OCI-M1 (cell line): ENCODE measurements around the gene LTBP3.

Experiments used
- DNase-seq: peaks from one replicate; lab custom pipeline; 2025; lab: John Stamatoyannopoulos, UW

LTBP3 gene

DNA sequence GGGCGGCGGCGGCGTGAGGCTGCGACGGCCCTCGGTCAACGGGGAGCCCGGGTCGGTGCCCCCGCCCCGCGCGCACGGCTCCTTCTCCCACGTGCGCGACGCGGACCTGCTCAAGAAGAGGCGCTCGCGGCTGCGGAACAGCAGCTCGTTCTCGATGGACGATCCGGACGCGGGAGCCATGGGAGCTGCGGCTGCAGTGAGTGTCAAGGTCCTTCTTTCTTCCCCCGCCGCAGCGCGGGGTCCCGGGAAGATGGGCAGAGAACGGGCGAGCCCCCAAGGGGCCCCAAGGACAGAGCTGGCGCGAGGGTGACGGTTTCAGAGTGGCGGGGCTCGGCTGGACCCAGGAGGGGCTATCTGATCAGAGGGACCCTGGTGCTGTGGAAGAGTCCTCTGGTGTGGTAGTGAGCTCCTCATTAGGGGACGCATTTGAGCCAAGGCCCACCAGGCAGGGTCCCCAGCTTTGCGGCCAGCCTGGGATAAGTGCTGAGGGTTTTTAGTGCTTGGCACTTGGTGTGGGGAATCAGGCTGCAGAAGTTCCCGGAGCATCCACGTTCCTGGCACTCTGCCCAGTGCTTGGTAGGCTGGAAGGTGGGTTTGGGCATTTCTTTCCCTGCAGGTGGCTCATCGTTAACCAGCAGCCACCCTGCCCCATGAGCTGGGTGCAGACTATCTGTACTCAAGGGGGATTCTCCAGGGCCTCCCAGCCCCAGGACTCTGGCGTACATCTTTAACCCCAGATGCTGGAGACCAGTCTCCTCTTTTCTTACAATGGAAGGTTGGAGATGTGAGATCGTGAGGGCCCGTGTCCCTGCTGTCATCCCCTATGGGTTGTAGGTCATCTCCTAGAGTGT is 27.5 kb upstream of the LTBP3 start:
- no peak for DNase-seq

DNA sequence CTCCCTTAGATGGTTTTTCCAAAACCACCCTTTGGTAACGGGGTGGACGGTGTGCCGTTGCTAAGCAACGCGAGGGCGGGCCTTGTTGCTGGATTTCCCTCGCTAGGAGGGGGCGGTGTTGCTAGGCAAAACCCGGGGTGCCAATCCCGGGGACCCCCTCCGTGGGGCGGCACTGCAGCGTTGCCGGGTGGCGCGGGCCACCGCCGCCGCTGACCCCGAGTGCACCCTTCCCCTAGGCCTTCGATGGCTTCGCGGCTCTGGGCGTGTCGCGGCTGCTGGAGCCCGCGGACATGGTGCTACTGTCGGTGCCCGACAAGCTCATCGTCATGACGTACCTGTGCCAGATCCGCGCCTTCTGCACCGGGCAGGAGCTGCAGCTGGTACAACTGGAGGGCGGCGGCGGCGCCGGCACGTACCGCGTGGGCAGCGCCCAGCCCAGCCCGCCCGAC is 26.6 kb upstream of the LTBP3 start:
- no peak for DNase-seq

DNA sequence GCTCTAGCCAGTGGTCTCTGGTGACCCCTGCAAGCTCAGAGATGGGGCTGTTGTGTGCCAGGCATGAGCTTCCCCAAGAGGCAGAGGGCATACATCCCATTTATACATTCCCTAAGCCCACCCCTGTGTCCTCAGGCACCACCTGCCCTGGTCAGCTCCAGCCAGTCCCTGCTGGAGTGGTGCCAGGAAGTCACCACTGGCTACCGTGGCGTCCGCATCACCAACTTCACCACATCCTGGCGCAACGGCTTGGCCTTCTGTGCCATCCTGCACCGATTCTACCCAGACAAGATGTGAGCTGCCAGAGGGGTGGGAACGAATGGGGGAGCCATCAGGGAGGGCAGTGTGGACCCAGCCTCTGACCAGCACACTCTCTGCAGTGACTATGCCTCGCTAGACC is 25.9 kb upstream of the LTBP3 start:
- DNase-seq: no peak

DNA sequence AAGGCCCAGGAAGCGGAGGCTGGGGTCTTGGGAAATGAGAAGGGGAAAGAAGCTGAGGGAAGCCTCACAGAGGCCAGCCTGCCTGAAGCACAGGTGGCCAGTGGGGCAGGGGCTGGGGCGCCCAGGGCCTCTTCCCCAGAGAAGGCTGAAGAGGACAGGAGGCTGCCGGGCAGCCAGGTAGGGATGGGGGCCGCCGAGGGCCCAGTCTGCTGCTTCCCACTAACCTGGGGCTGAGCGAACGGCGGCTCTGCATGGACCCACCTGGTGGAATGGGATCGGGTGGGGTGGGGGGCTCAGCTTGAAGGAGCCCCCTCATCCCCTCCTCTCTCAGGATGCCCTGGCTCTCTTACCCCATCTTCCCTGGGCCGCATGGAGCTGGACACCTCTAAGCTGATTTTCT is 25.4 kb upstream of the LTBP3 start:
- DNase-seq: no peak

DNA sequence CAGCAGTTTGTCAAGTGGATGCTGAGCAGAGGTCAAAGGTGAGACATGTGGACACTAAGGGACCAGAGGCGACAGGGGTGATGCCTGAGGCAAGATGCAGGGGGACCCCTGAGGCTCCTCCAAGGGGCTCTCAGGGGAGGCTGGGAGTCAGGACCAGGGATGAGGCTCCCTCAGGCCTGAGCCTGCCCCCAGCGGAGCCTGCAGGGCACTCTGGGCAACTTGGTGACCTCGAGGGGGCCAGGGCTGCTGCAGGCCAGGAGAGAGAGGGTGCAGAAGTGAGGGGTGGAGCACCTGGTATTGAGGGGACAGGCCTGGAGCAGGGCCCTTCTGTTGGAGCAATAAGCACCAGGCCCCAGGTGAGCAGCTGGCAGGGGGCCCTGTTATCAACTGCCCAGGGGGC is 23.8 kb upstream of the LTBP3 start:
- DNase-seq: no peak

DNA sequence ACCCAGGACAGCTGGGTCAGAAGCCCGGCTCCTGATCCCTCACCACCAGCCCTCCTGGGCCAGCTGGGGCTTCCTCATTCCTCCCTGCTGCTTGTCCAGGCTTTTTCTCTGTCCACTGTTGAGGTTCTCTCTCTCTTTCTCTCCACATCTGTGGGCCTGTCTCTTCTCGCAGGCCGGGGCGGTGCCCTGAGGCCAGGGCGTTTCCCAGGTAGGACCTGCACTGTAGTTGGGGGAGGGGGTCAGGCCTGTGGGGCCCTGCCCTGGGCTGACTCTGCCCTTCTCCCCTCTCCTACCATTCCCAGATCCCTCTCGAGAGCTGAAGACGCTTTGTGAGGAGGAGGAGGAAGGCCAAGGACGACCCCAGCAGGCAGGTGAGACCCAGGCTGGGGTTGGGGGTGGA is 22.6 kb upstream of the LTBP3 start:
- no peak for DNase-seq

DNA sequence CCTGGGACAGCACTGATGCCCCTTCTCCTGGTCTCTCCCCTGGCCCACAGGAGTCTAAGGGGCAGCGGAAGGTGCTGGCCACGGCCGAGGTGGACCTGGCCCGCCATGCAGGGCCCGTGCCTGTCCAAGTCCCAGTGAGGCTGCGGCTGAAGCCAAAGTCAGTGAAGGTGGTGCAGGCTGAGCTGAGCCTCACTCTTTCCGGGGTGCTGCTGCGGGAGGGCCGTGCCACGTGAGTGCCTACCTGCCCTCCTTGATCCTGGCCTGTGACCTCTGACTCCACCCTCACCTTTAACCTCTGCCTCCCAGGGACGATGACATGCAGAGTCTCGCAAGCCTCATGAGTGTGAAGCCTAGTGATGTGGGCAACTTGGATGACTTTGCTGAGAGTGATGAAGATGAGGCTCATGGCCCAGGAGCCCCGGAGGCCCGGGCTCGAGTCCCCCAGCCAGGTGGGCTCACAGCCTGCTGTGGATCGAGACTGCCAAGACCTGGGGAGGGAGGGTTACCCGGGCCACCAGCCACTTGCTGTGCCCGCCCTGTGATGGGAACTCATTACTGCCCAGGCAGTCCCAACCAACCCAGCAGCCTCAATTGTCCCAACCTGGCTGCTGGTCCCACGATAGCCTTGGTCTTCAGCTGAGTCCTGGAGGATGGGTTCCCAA is 22.0 kb upstream of the LTBP3 start:
- no peak for DNase-seq

DNA sequence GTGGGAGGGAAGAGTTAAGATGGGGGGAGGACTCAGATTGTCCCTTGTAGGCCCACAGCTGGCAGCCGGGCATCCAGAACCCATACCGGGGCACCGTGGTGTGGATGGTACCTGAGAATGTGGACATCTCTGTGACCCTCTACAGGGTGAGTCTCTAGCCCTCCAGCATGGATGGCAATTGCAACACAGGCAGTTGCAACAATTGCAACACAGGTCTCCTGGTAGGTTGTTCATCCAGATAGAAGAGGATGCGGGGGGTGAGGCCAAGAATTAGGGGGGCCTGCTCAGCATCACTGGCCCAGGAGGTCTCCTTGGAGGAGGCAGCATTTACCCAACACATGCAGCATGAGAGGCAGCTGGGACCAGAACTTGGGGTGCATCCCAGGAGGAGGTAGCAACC is 21.1 kb upstream of the LTBP3 start:
- DNase-seq: no peak

DNA sequence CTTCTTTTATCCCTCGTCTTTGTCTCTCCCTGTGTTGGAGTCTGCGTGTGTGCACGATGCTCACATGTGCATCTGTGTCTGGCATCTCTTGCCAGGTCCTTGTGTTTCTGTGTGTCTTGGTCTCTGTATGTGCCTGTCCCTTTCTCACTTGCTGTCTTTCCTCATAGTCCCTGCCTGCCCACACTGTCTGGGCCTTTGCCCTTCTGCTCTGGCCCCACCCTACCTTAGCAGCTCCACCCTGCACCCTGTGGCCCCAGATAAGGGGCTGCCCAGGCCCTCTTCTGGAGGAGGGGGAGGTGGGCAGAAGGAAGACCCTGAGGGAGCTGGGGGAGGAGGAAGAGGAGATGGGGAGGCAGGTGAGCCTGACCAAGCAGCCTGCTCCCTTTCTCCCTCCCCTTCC is 20.5 kb upstream of the LTBP3 start:
- DNase-seq: no peak

DNA sequence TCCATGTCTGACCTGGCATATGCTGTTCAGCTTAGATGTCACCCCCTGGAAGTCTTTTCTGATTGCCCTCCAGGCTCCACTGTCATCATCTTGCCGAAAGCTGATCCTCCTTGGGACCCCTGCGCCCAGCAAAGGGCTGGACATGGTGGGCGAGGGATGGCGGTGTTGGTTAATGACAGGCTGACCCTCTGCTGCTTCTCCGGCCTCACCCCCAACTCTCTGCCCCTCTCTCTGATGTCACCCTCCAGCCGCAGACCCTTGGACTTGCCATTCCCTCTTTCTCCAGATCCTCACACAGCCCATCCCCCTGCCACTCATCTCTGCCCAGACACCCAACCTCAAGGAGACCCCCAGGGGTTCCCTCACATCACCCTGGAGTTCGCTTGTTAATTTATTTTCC is 20.0 kb upstream of the LTBP3 start:
- no peak for DNase-seq

DNA sequence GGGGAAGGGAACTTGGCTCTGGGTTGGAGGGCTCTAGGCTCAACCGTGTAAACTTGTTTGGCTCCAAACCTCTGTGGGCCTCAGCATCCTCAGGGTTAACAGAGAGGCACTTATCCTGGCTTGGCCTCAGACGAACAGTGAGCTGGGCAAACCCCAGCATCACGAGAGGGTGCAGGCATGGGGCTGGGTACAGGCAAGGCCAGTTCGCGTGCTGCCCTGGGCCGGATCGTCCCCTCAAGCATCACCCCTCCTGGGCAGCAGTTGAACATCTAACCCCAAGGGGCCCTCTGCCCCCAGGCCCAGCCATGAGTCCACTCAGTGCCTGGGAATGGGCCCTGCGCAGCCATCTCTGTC is 19.6 kb upstream of the LTBP3 start:
- DNase-seq: no peak

DNA sequence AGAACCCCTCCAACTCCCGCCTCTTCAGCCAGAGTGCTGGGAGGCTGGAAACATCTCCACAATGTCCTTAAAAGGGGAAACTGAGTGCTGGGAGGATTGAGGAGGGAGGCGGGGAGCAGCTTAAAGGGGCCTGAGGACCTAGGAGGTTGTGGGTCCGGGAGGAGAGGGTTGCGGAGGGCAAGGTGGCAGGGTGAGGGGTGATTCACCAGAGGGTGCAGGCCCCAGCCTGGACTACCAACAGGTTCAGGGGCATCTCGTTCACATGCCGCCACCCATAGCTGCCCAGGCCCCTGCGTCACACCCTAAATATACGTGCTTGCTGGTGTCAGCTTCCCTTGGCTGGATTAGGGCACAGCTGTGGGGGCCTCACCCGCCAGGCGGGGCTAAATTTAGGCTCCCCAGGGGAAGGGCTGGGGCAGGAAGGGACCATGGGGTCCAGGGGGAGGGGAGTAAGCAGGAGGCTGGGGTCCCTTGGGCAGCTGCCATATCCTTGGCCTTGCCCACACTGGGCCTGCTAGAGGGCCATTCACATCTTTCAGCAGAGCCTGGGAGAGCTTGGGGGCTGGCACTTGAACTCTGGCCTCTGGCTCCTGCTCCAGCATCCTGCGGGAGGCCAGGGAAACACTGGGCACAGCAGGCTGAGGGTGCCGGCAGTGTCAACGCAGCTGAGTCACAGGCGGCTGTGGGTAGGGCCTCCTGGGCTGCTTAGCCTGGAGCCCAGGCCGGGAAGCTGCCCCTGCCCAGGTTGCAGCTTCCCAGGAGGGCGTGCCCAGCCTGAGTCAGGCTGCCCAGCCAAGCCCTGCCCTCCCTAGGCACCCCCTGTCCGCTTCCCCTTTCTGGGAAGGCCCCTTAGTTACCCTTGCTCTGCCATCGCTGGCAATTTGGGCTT is 19.0 kb upstream of the LTBP3 start:
- no peak for DNase-seq

DNA sequence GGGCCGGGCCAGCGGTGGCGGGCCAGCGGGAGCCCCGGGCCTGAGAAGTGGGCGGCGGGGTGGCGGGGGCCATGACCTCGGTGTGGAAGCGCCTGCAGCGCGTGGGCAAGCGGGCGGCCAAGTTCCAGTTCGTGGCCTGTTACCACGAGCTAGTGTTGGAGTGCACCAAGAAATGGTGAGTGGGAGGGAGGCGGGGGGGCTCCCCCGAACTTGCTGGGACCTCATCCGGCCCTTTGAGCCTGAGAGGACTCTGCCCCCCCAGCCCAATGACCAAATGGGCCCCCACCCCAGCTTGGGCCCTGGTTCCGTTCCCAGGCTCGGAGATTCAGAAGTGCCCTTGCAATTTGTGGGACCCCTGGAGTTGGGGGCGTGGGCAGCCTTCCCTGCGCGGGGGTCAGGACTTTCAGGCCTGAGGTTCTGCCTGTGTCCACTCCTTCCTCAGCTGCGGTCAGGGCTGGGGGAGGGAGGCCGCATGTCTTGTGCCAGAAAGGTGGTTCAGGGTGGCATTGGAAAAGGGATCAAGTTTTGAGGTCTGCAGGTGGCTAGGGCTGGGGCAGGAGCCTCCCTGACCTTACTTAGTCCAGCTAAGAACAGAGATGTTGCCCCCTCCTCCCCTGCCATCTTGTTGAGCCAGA is 18.2 kb upstream of the LTBP3 start:
- no peak for DNase-seq

DNA sequence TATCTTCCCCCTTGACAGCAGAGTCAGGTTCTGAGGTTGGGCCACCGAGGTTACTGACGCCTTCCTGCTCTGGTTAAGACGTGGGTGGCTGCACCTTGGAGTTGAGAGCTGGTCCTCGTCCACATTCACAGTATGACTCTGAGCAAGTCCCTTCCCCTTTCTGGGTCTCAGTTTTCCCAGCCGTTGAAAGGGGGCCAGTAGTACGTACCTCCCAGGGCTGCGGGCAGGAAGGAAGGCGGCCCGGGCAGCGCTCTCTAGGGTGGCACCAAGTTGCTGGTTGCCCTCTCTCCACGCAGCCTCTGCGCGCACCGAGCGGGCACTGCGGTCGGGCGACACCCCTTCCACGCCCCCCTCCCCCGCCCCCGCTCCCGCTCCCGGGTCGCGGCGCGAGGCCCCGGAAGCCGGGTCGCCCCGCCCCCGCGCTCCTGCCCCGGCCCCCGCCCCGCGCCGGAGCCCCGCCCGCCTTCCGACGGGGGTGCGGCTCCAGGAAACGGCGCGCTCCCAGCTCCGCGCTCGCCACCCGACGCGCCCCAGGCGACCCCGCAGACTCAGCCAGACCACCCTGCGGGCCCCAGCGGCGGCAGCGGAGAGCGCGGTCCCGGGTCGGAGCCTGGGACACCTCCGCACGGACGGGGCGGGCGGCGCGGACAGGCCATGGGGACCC is 17.5 kb upstream of the LTBP3 start, which contains the start of gene EHBP1L1:
EHBP1L1 (plus strand) TSS at position 486 of the 664 bp plus-strand sequence. CDS start 250 bp downstream, outside the sequence.
- DNase-seq: peak; percentile 85

DNA sequence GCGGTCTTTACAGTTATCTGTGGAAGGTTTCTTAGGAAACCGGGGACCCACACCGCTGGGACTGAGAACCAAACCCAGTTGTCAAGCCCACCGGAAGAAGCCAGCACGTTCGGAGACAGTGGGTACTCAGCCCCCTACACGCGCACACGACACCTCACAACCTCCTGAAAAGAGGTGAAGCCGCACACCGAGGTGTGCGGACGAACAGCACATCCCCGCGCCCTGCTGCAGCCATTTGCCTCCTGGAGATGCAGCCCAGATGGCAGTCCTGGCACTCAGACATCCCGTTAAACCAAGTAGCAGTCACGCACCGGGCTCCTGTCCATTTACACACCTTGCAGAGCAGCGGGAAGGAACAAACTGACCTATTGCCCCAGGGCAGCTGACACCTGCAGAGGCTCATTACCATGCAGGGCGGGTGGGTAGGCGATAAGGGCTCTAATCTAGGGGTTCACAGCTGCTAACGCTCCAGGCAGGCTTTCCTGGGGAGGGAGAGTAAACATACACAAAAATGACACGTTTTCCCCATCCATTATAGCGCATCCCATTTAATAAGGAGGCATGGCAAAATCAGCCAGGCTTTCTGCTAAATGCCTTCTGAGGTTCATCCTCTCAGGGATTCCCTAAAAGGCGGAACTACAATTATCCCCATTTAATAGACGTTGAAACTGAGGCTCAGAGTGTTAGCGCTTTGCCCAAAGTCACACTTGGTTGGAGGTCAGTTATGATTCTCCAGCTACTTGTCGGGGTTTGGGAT is 16.8 kb upstream of the LTBP3 start:
- peak; percentile 85 for DNase-seq

DNA sequence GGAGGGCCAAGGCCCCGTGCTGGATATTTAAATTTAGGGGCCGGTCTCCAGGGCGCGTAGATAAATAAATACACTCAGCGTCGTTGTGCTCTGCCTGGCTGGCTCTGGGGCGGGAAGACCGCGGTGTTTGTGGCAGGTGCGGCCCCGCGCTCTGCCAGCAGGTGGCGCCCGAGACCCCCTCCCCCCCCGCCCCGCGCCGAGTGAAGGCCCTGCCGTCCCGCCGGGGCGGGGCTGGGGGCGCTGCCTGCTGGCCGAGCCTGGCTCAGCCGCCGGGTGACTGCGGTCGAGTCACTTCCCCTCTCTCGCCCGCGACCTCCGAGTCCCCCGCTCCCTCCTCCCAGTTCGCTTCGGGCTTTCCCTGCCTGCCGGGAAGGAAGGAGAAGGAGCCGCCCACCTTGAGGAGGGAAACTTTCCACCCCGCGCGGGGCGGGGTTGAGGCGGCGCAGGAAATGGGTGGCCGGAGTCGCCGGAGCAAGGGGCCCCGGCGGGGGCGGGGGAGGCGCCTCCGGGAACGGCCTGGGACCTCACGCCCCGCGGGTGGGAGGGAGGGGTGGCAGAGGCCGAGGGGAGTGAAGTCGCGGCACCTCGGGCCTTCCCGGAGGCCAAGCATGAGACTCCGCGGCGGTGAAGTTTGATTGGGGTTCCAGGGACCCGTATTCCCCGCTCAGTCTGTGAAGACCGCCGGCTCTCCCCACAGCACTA is 16.1 kb upstream of the LTBP3 start:
- DNase-seq: peak; percentile 98

DNA sequence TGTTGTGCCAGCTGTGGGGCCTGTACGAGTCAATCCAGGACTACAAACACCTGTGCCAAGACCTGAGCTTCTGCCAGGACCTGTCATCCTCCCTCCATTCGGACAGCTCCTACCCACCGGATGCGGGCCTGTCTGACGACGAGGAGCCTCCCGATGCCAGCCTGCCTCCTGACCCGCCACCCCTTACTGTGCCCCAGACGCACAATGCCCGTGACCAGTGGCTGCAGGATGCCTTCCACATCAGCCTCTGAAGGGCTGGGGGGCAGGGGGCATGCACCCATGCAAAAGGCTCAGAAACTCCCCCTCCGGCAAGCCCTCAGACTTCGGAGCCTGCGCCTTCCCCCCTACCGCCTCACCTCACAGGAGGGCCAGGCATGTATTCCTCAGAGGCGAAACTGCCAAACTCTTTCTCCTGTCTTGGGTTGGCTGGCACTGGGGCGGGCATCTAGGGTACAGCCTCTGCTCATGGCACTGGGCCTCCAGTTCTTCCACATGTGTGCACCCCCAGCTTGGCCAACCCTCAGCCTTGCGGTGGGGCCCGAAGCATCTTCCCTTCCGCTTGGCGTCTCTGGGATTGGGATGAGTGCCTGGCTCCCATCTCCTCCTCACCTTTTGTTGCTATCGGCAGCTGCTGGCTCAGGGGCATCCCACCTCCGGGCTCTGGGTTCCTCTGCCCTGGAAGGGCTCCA is 15.4 kb upstream of the LTBP3 start:
- no peak for DNase-seq

DNA sequence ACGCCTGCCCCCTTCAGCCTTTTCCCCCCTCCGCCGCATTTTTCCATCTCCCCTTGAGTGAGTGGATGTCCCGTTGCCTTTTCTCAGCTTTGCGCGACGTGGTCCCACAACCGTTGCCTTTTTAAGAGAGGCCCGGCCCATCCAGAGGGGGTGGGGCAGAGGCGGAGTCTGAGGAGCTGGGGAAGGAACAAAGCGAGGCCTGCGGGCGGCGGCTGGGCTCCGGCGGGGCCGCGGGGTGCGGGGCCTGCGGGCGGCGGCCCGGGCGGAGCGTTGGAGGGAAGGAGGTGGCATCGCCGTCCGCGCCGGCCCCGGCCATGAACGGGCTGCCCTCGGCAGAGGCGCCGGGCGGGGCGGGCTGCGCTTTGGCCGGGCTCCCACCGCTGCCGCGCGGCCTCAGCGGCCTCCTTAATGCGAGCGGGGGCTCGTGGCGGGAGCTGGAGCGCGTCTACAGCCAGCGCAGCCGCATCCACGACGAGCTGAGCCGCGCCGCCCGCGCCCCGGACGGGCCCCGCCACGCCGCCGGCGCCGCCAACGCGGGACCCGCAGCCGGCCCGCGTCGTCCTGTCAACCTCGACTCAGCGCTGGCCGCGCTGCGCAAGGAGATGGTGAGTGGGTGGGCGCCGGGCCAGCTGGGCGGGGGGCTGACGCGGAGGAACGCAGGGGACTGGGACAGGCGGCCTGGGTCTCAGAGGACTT is 14.3 kb upstream of the LTBP3 start, which contains the start of gene FAM89B:
FAM89B (plus strand) TSS at position 183 of the 696 bp plus-strand sequence; CDS start at position 315, 132 bp downstream.
- peak; percentile 93 for DNase-seq

DNA sequence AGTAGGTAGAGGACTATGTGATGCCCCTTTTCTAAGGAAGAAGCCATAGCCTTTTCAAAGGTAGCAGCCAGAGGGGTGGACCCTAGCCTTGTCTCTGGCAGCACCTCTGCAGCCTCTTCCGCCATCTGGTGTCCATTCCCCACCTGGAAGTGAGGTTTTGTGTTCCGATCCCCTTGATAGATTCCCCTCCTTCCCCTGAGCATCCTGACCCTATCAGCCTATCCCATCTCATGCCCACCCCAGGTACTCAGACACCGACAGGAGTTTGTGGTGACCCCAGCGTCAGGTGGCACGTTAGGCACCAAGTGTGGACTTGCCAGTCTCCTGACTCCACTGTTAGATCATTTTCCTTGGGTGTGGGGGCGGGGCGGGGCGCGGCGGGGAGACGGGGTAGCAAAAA is 13.8 kb upstream of the LTBP3 start:
- peak; percentile 62 for DNase-seq
